GM18868 (cell line): ENCODE results near the gene GPRIN3.

Experiments
- ATAC-seq: cut with Tn5 transposase; IDR thresholded peaks from one replicate; pipeline ENCODE4 v1.9.1; 2021; ENCODE audit warnings: mild to moderate bottlenecking, moderate library complexity; ENCODE audit not compliant: unreplicated experiment

The GPRIN3 gene

DNA sequence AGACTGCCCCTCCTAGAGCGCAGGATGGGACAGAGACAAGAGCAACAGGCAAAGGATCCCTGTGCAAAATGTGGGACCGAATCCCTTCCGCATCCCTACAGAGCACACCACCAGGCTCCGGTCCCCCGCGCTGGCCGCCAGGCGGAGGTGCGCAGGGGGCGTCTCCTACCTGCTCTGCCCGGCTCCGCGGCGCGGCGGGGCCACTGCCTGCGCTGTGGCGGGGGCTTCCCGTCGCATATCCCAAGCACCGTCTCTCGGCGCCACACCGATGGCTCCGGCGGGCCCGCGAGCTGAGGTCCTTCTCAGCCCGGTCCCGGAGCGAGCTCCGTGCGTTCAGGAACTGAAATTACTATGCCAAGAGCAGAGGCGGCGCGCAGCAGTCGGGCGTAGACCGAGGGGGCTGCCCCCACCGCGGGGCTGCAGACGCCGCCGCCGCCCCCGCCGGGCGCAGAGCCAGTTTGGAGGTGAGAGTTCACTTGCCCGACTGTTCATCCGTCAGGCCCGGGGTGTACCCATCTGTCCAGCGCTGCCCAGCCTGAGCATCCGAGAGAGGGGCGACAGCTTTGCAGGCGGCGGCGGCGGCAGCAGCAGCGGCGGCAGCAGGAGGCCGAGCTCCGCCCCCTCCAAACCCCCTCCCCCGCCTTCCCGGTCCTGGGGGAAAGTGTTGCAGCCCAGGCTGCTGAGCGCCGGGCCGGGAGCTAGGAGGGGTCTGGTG is at the start of gene GPRIN3:
GPRIN3 (minus strand) TSS at position 355 of the 715 bp plus-strand sequence. CDS start 57,690 bp downstream, outside the sequence.
- peak; percentile 87 for ATAC-seq

DNA sequence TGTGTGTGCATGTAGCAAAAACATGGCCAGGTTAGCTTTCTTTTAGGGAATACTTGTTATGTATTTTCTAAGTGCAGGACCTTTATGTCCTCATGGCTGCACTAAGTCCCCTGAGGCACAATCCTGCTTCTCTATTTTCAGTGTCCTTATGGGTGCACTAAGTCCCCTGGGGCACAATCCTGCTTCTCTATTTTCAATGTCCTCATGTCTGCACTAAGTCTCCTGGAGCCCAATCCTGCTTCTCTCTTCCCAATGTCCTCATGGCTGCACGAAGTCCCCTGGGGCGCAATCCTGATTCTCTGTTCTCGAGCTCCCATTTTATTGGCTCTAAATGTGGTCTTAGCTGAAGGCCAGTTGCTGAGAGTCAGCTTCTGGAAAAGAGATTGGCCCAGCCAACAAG is 49.7 kb upstream of the GPRIN3 start:
- no peak for ATAC-seq

GRCh38 chr4:89356086-89356485 is 48.5 kb upstream of the GPRIN3 start:
- ATAC-seq = no peak

DNA sequence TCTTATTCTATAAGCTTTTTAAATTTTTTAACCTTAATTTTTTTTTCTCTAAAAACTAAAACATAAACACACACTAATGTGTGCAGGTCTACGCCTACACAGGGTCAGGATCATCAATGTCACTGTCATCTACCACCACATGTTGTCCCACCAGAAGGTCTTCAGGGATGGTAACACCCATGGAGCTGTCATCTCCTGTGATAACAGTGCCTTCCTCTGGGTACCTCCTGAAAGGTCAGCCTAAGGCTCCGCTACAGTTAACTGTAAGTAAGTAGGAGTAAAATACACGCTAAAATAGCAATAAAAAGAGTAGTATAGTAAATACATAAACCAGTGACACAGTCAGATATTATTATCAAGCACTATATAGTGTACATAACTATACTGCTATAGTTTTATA is 45.9 kb upstream of the GPRIN3 start:
- no peak for ATAC-seq

DNA sequence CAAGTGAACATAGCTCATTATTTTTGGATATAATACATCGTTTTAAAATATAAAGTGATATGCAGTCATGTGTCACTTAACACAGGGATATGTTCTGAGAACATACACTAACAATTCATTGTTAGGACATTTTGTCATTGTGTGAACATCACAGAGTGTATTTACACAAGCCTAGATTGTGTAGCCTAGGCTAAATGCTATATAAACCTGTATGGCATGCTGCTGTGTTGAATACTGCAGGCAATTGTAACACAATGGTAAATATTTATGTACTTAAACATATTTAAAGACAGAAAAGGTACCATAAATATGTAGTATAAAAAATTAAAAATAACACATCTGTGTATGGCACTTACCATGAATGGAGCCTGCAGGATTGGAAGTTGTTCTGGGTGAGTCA is 44.9 kb upstream of the GPRIN3 start:
- ATAC-seq = no peak

- ATAC-seq = no peak
Observed at GRCh38 chr4:89351201-89351600, 43.6 kb upstream of the GPRIN3 start.

GRCh38 chr4:89347363-89348025 is 39.9 kb upstream of the GPRIN3 start:
- ATAC-seq = no peak

DNA sequence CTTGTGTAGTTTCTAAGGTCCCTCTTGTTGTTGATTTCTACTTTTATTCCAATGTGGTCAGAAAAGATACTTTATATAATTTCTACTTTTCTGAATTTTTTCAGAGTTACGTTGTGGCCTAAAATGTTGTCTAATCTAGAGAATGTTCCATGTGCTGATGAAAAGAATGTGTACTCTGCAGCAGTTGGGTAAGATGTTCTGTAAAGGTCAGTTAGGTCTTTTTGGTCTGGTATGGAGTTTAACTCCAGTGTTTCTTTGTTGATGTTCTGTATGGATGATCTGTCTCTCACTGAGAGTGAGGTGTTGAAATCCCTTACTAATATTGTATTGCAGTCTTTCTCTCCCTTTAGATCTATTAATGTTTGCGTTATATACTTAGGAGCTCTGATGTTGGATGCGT is 37.0 kb upstream of the GPRIN3 start:
- ATAC-seq = no peak

DNA sequence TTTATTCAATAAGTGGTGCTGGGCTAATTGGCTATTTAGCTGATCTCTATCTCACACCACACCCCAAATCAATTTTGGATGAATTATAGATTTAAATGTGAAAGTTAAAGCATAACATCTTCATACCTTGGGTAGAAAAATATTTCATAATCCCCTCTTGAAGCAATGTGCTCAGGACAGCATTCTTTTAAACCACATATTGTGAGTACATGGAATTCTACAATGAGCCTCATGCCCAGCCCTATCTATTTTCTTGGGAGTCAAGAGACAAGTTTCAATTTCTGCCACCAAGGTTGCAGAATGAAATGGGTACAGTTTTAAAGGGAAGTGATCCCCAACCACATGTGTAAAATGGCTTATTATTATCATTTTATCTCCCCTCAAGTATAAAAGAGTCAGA is 30.6 kb upstream of the GPRIN3 start:
- no peak for ATAC-seq

DNA sequence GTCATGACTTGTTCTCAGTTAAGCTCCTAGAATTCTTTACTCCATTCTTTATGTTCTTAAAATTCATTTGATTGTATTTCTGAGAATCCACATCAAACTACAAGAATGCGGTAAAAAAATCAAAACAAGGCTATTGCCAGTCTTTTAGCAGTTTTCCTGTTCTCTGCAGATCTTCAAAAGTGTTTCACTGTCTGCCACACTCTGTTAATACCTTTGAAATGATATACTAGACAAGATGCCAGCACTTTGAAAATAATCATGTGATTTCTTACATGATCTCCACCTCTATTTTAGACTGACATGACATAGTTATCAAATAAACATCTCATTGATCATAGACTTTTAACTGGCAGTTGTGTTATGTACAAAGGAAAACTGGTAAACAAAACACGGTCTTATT is 30.1 kb upstream of the GPRIN3 start:
- ATAC-seq = no peak

GRCh38 chr4:89336818-89337420 is 29.3 kb upstream of the GPRIN3 start:
- no peak for ATAC-seq

- no peak for ATAC-seq
Observed at GRCh38 chr4:89334830-89335229, 27.2 kb upstream of the GPRIN3 start.

DNA sequence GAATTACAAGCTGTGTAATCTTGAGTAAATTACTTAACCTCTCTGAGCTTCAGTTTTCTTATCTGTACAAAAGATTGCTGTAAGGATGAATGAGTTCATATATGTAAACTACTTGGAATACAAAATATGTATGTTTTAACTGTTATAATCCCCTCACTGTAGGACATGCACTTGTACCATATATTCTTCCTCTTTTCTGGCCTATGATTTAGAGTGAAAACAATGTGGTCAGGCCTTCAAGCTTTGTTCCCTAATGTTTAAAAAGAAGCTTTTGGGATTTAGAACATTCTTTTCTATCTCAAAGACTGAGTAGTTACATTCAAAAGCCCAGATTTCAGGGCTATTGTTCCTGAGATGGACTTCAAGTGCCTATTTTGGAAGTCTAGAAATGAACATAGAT is 26.7 kb upstream of the GPRIN3 start:
- no peak for ATAC-seq

GRCh38 chr4:89331686-89332544 is 24.3 kb upstream of the GPRIN3 start:
- no peak for ATAC-seq

DNA sequence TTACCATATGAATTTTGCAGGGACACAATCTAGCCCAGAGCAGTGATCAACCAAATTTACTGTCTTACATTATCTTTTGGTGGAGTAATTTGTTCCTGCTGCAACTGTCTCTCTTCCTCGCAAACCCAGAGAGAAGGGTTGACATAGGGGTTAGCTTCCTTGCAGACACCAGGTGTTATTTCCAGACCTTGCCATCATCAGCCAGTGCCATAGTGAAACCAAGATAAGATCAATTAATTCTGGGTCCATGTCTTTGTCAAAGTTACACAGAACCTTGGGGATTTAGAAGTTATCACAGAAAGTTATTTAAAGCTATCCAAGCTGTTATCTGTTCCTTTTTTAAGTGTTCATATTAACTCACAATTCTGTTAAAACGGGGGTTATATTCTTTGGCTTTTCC is 23.6 kb upstream of the GPRIN3 start:
- no peak for ATAC-seq

- no peak for ATAC-seq
Observed at GRCh38 chr4:89329280-89329679, 21.7 kb upstream of the GPRIN3 start.

DNA sequence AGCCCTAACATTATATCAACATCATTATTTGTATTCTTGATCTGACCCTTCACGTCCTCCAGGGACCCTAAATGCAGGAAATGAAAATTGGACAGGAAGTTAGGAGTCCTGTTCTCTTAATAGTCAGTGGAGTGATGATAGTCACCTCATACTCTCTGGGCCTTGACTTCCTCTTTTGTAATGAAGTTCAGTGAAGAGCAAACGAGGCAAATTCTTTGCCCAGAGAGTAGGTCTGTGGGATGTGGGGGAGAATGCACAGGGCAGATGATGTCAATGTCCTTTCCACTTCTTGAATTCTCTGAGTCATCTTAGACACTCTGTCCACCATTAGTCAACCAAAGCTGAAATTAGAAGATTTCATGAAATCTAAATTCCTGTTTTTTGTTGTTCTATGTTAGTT is 17.1 kb upstream of the GPRIN3 start:
- peak; percentile 97 for ATAC-seq

DNA sequence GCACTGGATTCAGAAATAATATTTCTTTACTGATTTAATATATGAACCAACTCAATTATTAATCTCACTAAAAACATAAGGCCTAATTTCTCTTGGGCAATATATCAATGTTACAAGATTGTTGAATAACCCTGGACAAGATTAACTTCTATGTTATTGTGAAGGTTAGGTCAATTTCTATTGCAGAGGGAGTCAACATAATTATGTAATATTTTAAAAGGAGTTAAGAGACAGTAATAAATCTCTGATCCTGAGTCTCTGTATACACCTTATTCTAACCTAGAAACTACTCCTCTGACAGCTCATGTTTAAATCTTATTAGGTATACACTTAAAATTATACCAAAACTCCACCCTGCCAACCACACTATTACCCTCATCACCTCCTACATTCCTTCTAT is 15.1 kb upstream of the GPRIN3 start:
- no peak for ATAC-seq

GRCh38 chr4:89319756-89320155 is 12.2 kb upstream of the GPRIN3 start:
- ATAC-seq = no peak

- ATAC-seq = peak; percentile 59
Observed at GRCh38 chr4:89316931-89317366, 9.3 kb upstream of the GPRIN3 start.

- no peak for ATAC-seq
Observed at GRCh38 chr4:89316211-89316610, 8.6 kb upstream of the GPRIN3 start.
